HG02870 (cell line): ENCODE data around the gene SULT4A1.
"Not testable (repeated sequence)": the region's sequence is repeated elsewhere in the genome, so short reads cannot be mapped to it uniquely, and the experiment has no call there.

Experiments
- ATAC-seq: cut with Tn5 transposase; IDR thresholded peaks from one replicate; pipeline ENCODE4 v1.9.1; 2021; ENCODE audit warnings: mild to moderate bottlenecking, moderate library complexity; ENCODE audit not compliant: unreplicated experiment

Gene SULT4A1

GRCh38 chr22:43862074-43862881 is at the start of gene SULT4A1:
TSS of gene SULT4A1 (minus strand) at chr22:43862513. CDS start at chr22:43862382, 131 bp downstream.
- no peak for ATAC-seq

GRCh38 chr22:43911351-43911750 is 49.0 kb upstream of the SULT4A1 start:
- ATAC-seq, result no peak

GRCh38 chr22:43910178-43910695 is 47.9 kb upstream of the SULT4A1 start:
- ATAC-seq, result no peak

GRCh38 chr22:43909708-43910107 is 47.4 kb upstream of the SULT4A1 start:
- ATAC-seq, result no peak

GRCh38 chr22:43905681-43906080 is 43.4 kb upstream of the SULT4A1 start:
- ATAC-seq, result no peak

- not testable (repeated sequence) for ATAC-seq
These were observed 42.1 kb upstream of the SULT4A1 start for GRCh38 chr22:43904412-43904811.

GRCh38 chr22:43903033-43903432 is 40.7 kb upstream of the SULT4A1 start:
- ATAC-seq, result not testable (repeated sequence)

- no peak for ATAC-seq
These were observed 39.8 kb upstream of the SULT4A1 start for GRCh38 chr22:43901976-43902643.

- no peak for ATAC-seq
These were observed 37.9 kb upstream of the SULT4A1 start for GRCh38 chr22:43900206-43900605.

- ATAC-seq, result no peak
These were observed 35.5 kb upstream of the SULT4A1 start for GRCh38 chr22:43897751-43898261.

- no peak for ATAC-seq
These were observed 33.8 kb upstream of the SULT4A1 start for GRCh38 chr22:43895986-43896645.

GRCh38 chr22:43894122-43894521 is 31.8 kb upstream of the SULT4A1 start:
- ATAC-seq, result no peak

GRCh38 chr22:43893266-43893665 is 31.0 kb upstream of the SULT4A1 start:
- ATAC-seq, result no peak

GRCh38 chr22:43892183-43892894 is 30.0 kb upstream of the SULT4A1 start:
- no peak for ATAC-seq

- ATAC-seq, result no peak
These were observed 29.3 kb upstream of the SULT4A1 start, which contains the start of gene PNPLA5 for GRCh38 chr22:43891360-43892182. TSS of gene PNPLA5 (minus strand) at chr22:43892013. CDS start at chr22:43891880, 133 bp downstream.

GRCh38 chr22:43890901-43891331 is 28.6 kb upstream of the SULT4A1 start:
- ATAC-seq, result no peak

GRCh38 chr22:43889860-43890253 is 27.5 kb upstream of the SULT4A1 start:
- ATAC-seq, result no peak

GRCh38 chr22:43889201-43889859 is 27.0 kb upstream of the SULT4A1 start:
- ATAC-seq, result no peak

- ATAC-seq, result no peak
These were observed 26.4 kb upstream of the SULT4A1 start for GRCh38 chr22:43888740-43889139.
